Neural progenitor cell (in vitro differentiated cells): ENCODE results near the gene RBP5.

Source experiments
- CTCF ChIP-seq: fragments of 200-600 bp; sonication (generic); IDR thresholded peaks from 2 replicates; pipeline ENCODE4 v1.5.1; 2017; ENCODE audit warnings: antibody characterized with exemption, mild to moderate bottlenecking
- EZH2 ChIP-seq: fragments of 200-600 bp; sonication (generic); IDR thresholded peaks from 2 replicates; pipeline ENCODE4 v1.6.1; 2017; ENCODE audit warnings: antibody characterized with exemption, mild to moderate bottlenecking, moderate library complexity
- EZH2phosphoT487 ChIP-seq: fragments of 200-600 bp; sonication (generic); IDR thresholded peaks from 2 replicates; pipeline ENCODE4 v1.6.1; 2017; ENCODE audit warnings: antibody characterized with exemption

- TF ChIP-seq CTCF, result no peak
- TF ChIP-seq EZH2, result no peak
- no peak for TF ChIP-seq EZH2phosphoT487
Observed at GRCh38 chr12:7122811-7123769, 5.6 kb downstream of the RBP5 start.
